ENCODE results near the gene BSN. TPM values are rescaled to one million over a fixed set of nuclear protein-coding genes. Genes with fewer than 3 reads are reported as not detected.
A peak's percentile ranks its signal among the peaks of the same experiment; 100 is the strongest.

BSN gene
- total RNA-seq, 1 experiment from 2014 or later = 0.28 TPM

GRCh38 chr3:49701388-49702077 lies 147.3 kb downstream of the BSN start:
- intact Hi-C loops (cut with micrococcal nuclease; ENCODE audit: unreplicated experiment) = loop anchor here (5.0 to 10.0 kb wide), 2 partner anchors 206 to 483 kb away; no protein-coding TSS in a partner anchor
- no peaks in the 10 kb centered on the region for H3K9me3 ChIP-seq (ENCODE audit: insufficient read depth, low read depth)
- no peaks in the 10 kb centered on the region for H3K4me1 ChIP-seq (replicated peaks; ENCODE audit: insufficient read depth)
- no peaks in the 10 kb centered on the region for H3F3A ChIP-seq (ENCODE audit: insufficient read depth, low read depth)
- H4K20me1 ChIP-seq (ENCODE audit: insufficient read depth) = no peaks in the 10 kb centered on the region
- no peak overlapping the region for H2AFZ ChIP-seq
- no peaks in the 10 kb centered on the region for H3K36me3 ChIP-seq (ENCODE audit: low read depth)
- H3K27ac ChIP-seq = no peak overlapping the region
- no peaks in the 10 kb centered on the region for H3K79me2 ChIP-seq (ENCODE audit: low read depth)
- BruUV-seq (replicated peaks) = TSS peak; percentile 16
- H3K9me2 ChIP-seq (ENCODE audit: insufficient read depth) = no peaks in the 10 kb centered on the region
- peak in 1 of 2 experiments; percentile 23 for DNase-seq
- ChIA-PET POLR2A (ENCODE audit: unreplicated experiment) (no interaction called here), CTCF (interaction anchor here (1.5 kb wide), 1 partner anchor 137 kb away, joined by 5 read pairs; no protein-coding TSS in a partner anchor)
- no peak overlapping the region for H3K4me3 ChIP-seq
- no peaks in the 10 kb centered on the region for H3K27me3 ChIP-seq (ENCODE audit: insufficient read depth, low read depth)
- no peak overlapping the region for H3K4me2 ChIP-seq
- TF ChIP-seq EZH2 (IDR thresholded peaks at IDR 0.05; ENCODE audit: low read depth) (no peak), CTCF (conservative IDR thresholded peaks at IDR 0.05) (peak; percentile 52)

- CTCF ChIA-PET = no interaction called here
- no peaks in the 10 kb centered on the region for H3K4me1 ChIP-seq (replicated peaks; ENCODE audit: insufficient read depth)
- no peaks in the 10 kb centered on the region for H3K9me2 ChIP-seq (ENCODE audit: insufficient read depth)
- POLR2A ChIA-PET (ENCODE audit: unreplicated experiment) = no interaction called here
- H3K4me2 ChIP-seq = no peak overlapping the region
- no peaks in the 10 kb centered on the region for H4K20me1 ChIP-seq (ENCODE audit: insufficient read depth)
- no peaks in the 10 kb centered on the region for H3K79me2 ChIP-seq (ENCODE audit: low read depth)
- H3K9me3 ChIP-seq (ENCODE audit: insufficient read depth, low read depth) = no peaks in the 10 kb centered on the region
- no peak overlapping the region for H3K27ac ChIP-seq
- H3K4me3 ChIP-seq = no peak overlapping the region
- BruUV-seq (replicated peaks) = no TSS peak
- no peak overlapping the region for H2AFZ ChIP-seq
- no peak for DNase-seq
- H3F3A ChIP-seq (ENCODE audit: insufficient read depth, low read depth) = no peaks in the 10 kb centered on the region
- intact Hi-C loops (cut with micrococcal nuclease; ENCODE audit: unreplicated experiment) = loop anchor here (1.0 to 10.0 kb wide), 3 partner anchors 137 to 482 kb away; no protein-coding TSS in a partner anchor
- H3K27me3 ChIP-seq (ENCODE audit: insufficient read depth, low read depth) = no peaks in the 10 kb centered on the region
- H3K36me3 ChIP-seq (ENCODE audit: low read depth) = no peaks in the 10 kb centered on the region
- TF ChIP-seq EZH2 (IDR thresholded peaks at IDR 0.05; ENCODE audit: low read depth) (no peak), CTCF (conservative IDR thresholded peaks at IDR 0.05) (no peak)
Measured at GRCh38 chr3:49702672-49703071, 148.4 kb downstream of the BSN start.

- intact Hi-C loops (cut with micrococcal nuclease; ENCODE audit: unreplicated experiment) = loop anchor here (1.0 to 10.0 kb wide), 3 partner anchors 136 to 481 kb away; no protein-coding TSS in a partner anchor
- no TSS peak for BruUV-seq (replicated peaks)
- Histone ChIP-seq H3K27me3 (ENCODE audit: insufficient read depth, low read depth) (no peaks in the 10 kb centered on the region), H3F3A (ENCODE audit: insufficient read depth, low read depth) (no peaks in the 10 kb centered on the region), H3K9me2 (ENCODE audit: insufficient read depth) (no peaks in the 10 kb centered on the region), H3K4me1 (replicated peaks; ENCODE audit: insufficient read depth) (no peaks in the 10 kb centered on the region), H2AFZ (no peak overlapping the region), H3K79me2 (ENCODE audit: low read depth) (no peaks in the 10 kb centered on the region), H3K27ac (no peak overlapping the region), H3K4me3 (no peak overlapping the region), H3K4me2 (no peak overlapping the region), H4K20me1 (ENCODE audit: insufficient read depth) (no peaks in the 10 kb centered on the region), H3K36me3 (ENCODE audit: low read depth) (no peaks in the 10 kb centered on the region), H3K9me3 (ENCODE audit: insufficient read depth, low read depth) (no peaks in the 10 kb centered on the region)
- TF ChIP-seq CTCF (conservative IDR thresholded peaks at IDR 0.05) (peak; percentile 75), EZH2 (IDR thresholded peaks at IDR 0.05; ENCODE audit: low read depth) (no peak)
- DNase-seq = peak in 1 of 2 experiments; percentile 77
- ChIA-PET POLR2A (ENCODE audit: unreplicated experiment) (no interaction called here), CTCF (interaction anchor here (0.6 kb wide), 1 partner anchor 304 kb away, joined by 6 read pairs; no protein-coding TSS in a partner anchor)
Measured at GRCh38 chr3:49703443-49703927, 149.2 kb downstream of the BSN start.
